AG08395 (cell line): ENCODE results near the gene DDR2.

Source experiments
- DNase-seq: peaks from one replicate; pipeline ENCODE4 v3.0.0; 2012; ENCODE audit warnings: mixed read lengths, low spot score

Gene DDR2

DNA sequence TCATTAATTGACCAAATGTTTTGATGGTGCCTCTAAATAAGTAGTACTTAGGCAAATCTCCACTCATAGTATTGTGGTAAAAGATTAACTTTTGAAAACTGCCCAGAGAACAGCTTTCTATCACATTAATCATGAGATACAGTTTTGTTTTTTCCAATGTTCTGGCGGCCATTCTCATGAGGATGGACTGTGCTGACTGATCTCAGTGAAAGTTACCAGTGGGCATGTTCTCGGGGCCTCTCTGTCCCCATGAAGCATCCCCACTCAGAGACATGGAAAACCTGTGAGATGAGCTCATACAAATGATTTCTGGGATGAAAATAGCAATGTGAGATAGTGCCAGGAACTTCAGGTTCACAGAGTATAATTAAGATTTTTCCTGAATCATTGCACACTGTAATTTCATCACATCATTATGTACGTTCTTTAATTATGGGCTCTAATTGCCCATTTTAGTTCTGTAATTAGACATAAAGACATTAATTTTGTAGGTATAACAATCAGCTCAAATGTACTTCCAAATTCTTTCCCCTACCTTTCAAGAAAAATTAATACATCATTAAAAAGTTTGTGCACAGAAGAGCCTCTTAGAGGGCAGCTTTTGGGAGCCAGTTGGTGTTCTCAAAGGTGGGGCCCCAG lies 40.5 kb downstream of the DDR2 start:
- no peak for DNase-seq

DNA sequence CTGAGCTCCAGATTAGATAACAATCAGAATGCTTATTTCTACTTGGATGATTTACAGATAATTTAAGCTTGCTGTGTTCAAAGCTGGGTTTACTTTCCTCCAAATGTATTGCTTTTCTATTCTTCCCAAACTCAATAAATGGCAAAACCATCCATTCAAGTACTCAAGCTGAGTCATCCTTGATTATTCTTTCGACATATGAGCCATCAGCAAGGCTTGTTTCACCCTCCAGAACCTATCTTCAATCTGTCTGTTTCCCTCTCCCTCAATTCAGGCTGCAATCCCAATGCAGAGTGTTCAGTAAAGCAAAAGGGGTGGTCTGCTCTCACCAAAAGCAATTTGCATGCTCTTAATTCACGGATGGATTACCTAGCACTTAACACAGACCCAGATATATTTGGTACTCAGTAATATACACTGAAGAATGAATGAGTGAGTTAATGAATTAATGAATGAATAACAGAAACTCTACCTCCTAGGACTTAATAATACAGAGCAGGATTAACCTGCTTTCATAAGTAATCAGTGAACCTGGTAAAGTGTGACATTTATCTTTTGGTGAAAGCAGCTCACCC lies 41.9 kb downstream of the DDR2 start:
- peak; percentile 14 for DNase-seq

DNA sequence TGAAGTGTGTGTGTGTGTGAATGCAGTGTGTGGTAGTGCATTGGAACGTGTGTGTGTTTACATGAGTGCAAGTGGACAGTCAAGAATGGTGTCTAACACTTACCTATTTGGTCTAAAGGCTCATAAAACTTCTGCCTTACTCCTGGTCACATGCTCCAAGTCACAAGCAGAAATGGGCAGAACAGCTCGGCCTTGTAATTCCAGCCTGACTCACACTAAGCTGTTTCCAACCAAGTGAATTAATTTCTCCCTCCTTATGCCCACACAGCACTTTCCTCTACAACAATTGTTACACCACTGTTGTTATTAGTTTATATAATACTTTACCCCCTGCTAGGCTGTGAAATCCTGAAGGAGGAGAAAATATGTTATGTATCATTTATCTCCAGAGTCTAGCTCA lies 43.8 kb downstream of the DDR2 start:
- DNase-seq: peak; percentile 36

GRCh38 chr1:162676750-162677149 lies 44.5 kb downstream of the DDR2 start:
- DNase-seq: no peak

DNA sequence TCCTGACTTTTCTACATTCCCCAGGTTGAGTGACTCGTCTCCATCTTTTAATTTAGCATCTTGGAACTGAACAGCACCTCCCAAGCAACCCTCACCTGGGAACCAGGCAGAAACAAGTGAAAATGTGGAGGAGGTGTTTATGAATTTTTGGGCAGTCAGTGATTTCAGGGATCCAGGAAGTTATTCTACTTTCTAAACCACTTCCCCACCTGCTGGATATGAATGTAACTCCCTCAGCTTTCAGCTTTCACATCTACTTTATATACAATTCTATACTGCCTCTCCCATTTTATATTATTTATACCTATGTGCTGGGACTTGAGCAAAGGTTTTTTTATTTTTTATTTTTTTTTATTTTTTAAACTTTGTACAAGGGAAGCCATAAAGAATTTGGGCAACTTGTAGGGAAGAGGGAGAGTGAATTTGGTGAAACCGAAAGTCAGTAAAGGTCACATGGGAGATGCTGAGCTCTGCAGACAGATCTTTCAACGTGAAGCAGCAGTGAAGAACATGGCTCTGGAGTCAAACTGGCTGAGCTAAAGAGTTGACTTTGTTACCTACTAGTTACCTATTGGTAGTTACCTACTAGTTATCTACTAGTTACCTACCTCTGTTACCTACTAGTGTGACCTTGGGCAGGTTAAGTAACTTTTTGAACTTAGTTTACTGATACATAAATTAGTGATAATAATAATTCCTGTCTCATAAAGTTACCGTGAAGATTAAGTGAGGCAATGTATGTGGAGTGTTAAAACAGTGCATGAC lies 45.5 kb downstream of the DDR2 start:
- DNase-seq: no peak

GRCh38 chr1:162678439-162678838 lies 46.2 kb downstream of the DDR2 start:
- DNase-seq: peak; percentile 59

GRCh38 chr1:162679298-162679697 lies 47.0 kb downstream of the DDR2 start:
- DNase-seq: no peak

- no peak for DNase-seq
Measured at GRCh38 chr1:162680419-162681121, 48.3 kb downstream of the DDR2 start.

- DNase-seq: no peak
Measured at GRCh38 chr1:162681122-162681436, 48.8 kb downstream of the DDR2 start.

DNA sequence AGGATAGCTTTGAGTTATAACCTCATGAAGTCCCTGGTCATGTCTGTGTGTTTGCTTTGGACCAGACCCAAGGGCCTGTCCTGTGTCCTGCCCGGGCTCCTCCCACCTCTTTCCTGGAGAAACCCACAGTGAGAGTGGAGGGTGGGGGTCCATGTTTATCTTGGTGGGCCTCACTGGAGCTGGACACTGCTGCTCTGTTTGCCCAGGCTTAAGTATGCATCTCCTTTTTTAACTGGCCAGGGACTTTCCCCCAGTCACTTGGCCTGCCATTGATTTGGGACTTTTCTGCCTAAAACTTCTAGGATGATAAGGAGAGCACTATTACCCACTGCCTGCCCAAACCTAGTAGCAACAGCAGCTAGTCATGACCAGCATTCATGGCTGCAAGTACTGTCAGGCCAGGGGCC lies 49.8 kb downstream of the DDR2 start:
- no peak for DNase-seq

- DNase-seq: no peak
Measured at GRCh38 chr1:162687870-162688269, 55.6 kb downstream of the DDR2 start.

DNA sequence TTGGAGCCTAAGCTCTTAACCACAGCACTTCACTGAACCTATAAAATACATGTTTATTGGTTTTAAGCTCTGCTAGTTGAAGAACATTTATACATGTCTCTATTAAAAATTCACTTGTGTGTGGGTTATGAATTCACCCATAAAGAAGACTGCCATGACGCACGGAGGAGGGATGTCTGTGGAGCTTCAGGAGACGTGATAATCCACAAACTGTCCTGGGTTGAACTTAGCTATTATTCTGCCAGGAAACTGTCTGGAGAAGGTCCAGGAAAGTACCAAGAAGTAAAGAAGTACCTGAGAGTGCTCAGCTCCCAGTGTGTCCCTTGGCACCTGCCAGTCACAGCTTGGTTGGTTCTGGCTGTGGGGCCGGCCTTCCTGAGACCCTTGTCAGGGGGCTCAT lies 56.3 kb downstream of the DDR2 start:
- DNase-seq: no peak

- no peak for DNase-seq
Measured at GRCh38 chr1:162688931-162689330, 56.7 kb downstream of the DDR2 start.

DNA sequence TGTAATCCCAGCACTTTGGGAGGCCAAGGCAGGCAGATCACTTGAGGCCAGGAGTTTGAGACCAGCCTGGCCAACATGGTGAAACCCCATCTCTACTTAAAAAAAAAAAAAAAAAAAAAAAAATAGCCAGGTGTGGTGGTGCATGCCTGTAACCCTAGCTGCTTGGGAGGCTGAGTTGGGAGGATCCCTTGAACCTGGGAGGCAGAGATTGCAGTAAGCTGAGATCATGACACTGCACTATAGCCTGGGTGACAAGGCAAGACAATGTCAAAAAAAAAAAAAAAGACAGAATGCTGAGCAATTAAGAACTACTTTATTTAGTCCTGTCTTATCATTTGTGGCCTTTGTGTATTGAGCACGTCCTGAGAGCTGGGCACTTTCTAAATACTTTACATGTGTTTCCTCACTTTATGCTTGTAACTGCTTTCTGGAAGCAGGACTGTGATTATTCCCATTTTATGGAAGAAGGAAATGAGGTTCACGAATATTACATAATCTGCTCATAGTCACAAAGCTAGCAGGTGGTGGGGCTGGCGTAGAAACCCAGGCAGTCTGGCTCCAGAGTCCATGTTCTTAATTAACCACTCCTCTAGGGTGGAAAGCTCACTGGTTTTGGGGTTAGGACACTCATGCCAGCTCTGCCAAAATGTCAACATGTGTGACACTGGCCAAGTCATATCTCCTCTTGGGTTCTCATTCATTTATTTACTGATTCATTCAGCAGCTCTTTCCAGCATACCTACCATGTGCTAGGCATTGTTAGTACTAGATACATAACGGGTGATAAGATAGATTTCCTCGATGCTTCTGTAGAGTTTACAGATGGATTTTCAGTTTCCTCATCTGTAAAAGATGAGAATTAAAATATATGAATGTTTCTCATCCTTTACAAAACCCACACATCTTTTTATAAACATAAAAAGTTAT lies 57.7 kb downstream of the DDR2 start:
- peak; percentile 71 for DNase-seq

- peak; percentile 91 for DNase-seq
Measured at GRCh38 chr1:162690672-162691434, 58.6 kb downstream of the DDR2 start.

GRCh38 chr1:162691999-162692575 lies 59.8 kb downstream of the DDR2 start:
- DNase-seq: no peak

DNA sequence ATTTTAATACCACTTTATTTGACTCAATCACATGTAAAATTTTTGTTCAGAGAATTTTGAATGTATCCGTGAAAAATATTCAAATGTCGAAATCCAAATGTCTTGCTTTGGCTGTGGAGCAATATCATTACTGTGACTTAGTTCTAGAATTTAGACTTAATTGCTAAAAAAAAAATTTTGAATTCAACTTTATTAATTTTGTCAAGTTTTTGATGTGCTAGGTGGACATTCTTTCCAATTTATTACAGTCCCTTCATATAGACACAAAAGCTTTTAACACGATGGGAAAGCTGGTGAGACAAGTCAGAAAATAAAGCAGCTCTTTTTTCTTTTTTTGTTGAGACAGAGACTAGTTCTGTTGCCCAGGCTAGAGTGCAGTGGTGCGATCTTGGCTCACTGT lies 62.6 kb downstream of the DDR2 start:
- no peak for DNase-seq

GRCh38 chr1:162695687-162696086 lies 63.4 kb downstream of the DDR2 start:
- DNase-seq: no peak

GRCh38 chr1:162696286-162696862 lies 64.1 kb downstream of the DDR2 start:
- peak; percentile 79 for DNase-seq

DNA sequence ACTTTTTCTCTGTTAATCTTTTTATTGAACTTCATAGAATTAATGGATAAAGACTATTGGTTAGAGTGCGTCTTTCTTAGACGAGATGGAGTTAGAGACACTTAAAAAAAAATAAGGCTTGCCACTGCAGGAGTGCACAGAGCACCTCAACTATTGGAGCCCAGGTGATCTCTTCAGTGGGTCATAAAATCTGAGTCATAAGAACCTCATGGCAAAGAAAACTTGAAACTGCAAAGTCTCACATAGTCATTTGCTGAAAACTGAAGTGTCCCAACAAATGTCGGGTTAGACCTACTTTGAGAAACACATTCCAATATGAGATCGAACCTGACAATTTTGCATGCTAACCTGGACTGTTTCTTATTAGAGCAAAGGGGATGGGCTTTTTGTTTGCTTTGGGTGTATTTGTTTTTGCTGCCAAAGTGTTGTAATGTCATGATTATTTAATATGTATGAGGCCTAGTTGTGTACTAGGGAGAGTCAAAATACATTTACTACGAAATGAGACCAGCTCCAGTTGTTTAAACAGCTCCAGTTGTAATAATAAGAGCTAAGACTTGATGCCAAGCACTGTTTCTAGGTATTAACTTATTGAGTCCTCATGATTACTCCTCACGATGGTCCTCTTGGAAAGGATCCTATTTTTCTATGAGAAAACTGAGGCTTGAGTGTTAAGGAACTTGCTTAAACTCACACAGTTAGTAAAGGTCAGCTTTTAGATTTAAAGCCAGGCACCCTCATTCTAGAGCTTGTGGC lies 65.1 kb downstream of the DDR2 start:
- DNase-seq: no peak
